HG03520 (cell line): ENCODE results near the gene C12orf54.
A peak's percentile ranks its signal among the peaks of the same experiment; 100 is the strongest.
"Not testable (repeated sequence)": the region's sequence is repeated elsewhere in the genome, so short reads cannot be mapped to it uniquely, and the experiment has no call there.

Source experiments
- ATAC-seq: cut with Tn5 transposase; IDR thresholded peaks from one replicate; pipeline ENCODE4 v1.9.1; 2021; ENCODE audit warnings: mild to moderate bottlenecking, moderate library complexity; ENCODE audit not compliant: unreplicated experiment

C12orf54 gene

GRCh38 chr12:48508987-48509386 is 26.7 kb downstream of the C12orf54 start:
- ATAC-seq, result no peak

DNA sequence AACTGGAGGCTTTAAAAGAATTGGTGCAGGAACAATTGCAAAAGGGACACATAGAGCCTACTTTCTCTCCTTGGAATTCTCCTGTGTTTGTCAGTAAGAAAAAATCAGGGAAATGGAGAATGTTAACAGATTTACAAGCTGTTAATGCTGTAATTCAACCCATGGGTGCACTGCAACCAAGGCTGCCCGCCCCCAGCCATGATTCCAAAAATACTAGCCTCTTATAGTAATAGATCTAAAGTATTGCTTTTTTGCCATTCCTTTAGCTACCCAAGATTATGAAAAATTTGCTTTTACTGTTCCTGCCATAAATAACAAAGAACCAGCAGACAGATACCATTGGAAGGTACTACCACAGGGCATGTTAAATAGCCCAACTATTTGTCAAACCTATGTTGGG is 27.8 kb downstream of the C12orf54 start:
- ATAC-seq, result no peak

DNA sequence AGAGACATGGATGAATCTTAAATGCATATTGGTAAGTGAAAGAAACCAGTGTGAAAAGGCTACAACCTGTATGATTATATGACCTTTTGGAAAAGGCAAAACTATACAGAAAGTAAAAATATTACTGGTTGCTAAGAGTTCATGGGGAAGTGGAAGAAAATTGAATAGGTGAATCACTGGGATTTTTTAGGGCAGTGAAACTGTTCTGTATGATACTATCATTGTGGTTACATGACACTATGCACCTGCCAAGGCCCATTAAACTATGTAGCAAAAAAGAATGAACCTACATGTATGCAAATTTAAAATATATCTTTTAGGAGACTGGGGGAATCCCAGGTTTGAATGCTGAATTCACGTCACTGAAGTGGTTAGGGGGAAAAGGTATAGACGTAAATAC is 30.6 kb downstream of the C12orf54 start:
- ATAC-seq, result peak; percentile 79

- ATAC-seq, result no peak
Observed at GRCh38 chr12:48514728-48515127, 32.4 kb downstream of the C12orf54 start.

DNA sequence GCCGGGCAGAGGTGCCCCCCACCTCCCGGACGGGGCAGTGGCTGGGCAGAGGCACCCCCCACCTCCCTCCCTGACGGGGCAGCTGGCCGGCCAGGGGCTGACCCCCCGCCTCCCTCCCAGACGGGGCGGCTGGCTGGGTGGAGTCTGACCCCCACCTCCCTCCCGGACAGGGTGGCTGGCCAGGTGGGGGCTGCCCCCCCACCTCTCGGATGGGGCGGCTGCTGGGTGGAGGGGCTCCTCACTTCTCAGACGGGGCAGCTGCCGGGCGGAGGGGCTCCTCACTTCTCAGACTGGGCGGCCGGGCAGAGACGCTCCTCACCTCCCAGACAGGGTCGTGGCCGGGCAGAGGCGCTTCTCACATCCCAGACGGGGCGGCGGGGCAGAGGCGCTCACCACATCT is 38.1 kb downstream of the C12orf54 start:
- not testable (repeated sequence) for ATAC-seq

GRCh38 chr12:48525332-48525731 is 43.0 kb downstream of the C12orf54 start, which contains the start of gene OR8S1:
Gene OR8S1, plus strand, starts transcription at chr12:48525632. Its CDS starts 0 bp downstream, at chr12:48525632.
- no peak for ATAC-seq

GRCh38 chr12:48527891-48528670 is 45.8 kb downstream of the C12orf54 start:
- ATAC-seq, result no peak

GRCh38 chr12:48532601-48533000 is 50.3 kb downstream of the C12orf54 start:
- no peak for ATAC-seq

- no peak for ATAC-seq
Observed at GRCh38 chr12:48536602-48537001, 54.3 kb downstream of the C12orf54 start.

GRCh38 chr12:48542300-48542928 is 60.1 kb downstream of the C12orf54 start:
- ATAC-seq, result no peak

GRCh38 chr12:48545833-48546469 is 63.7 kb downstream of the C12orf54 start:
- no peak for ATAC-seq
